Forelimb muscle (tissue), 1 donor: Measurements from ENCODE around the gene PSPN. TPM values are rescaled to one million over a fixed set of nuclear protein-coding genes. Genes with fewer than 3 reads are reported as not detected.

Source experiments
- DNase-seq: peaks from one replicate; pipeline ENCODE4 v3.0.0-alpha.2; 2013; ENCODE audit warnings: low read depth
- polyA plus RNA-seq: library from polyadenylated mRNA; unstranded; fragments of 120-200 nt; gene quantifications from one replicate; pipeline ENCODE4 v1.2.1, GENCODE V29; 2013; ENCODE audit not compliant: insufficient read length

Gene PSPN, protein sequence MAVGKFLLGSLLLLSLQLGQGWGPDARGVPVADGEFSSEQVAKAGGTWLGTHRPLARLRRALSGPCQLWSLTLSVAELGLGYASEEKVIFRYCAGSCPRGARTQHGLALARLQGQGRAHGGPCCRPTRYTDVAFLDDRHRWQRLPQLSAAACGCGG
- 1.1 TPM for polyA plus RNA-seq

DNA sequence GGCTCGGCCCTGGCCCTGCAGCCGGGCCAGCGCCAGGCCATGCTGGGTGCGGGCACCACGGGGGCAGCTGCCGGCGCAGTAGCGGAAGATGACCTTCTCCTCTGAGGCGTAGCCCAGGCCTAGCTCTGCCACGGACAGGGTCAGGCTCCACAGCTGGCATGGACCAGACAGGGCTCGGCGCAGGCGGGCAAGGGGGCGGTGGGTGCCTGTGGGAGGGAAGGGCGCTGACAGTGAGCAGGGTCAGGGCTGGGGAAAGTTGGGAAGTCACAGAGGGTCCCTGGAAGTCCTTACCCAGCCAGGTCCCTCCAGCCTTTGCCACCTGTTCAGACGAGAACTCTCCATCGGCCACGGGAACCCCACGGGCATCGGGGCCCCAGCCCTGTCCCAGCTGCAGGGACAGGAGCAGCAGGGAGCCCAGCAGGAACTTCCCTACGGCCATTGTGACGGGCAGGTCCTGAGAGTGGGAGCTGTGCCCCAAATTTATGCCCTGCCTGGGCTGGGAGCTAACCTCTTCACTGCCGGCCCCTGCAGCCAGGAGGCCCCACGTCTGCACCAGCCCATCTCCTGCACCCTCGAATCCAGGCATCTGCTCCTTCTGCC is at the start of gene PSPN:
TSS of gene PSPN (minus strand) at position 523 of the 600 bp plus-strand sequence. CDS start at position 439, 84 bp downstream.
- DNase-seq, result no peak

DNA sequence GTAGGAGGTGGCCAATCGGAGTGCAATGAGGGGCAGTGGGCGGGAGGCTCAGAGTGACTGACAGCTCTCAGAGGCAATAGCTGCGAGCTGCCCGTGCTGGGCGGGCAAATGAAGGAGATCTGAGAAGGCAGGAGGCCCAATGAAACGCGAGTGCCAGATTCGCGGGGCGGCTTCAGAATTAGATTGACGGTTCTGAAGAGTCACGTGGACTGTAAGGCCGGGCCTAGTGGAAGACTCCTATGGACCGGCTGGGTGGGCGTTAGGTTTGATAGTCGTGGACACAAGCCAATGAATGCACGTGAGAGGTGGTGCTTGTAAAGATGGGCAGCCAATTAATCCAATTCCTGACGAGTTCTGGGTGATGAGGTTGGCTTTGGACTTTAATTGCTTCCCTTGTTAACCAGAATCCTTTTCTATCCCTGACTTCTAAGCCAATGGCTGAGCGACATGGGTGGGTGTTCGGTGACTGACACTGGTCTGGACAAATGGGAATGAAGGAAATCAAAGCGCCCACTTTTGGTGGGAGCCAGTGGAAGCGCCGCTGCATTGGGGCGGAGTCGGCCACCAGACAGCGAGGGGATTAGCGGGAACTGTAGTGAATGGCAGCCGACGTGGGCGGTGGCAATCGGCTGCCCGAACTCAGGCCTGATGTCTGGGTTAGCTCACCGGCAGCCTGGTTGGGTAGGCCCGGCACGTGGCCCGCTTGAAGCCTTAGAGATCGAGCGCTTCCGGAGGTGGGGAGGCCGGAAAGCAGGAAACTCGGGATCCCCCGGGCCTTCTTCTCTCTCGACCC is 49.4 kb upstream of the PSPN start:
- peak; percentile 100 for DNase-seq

DNA sequence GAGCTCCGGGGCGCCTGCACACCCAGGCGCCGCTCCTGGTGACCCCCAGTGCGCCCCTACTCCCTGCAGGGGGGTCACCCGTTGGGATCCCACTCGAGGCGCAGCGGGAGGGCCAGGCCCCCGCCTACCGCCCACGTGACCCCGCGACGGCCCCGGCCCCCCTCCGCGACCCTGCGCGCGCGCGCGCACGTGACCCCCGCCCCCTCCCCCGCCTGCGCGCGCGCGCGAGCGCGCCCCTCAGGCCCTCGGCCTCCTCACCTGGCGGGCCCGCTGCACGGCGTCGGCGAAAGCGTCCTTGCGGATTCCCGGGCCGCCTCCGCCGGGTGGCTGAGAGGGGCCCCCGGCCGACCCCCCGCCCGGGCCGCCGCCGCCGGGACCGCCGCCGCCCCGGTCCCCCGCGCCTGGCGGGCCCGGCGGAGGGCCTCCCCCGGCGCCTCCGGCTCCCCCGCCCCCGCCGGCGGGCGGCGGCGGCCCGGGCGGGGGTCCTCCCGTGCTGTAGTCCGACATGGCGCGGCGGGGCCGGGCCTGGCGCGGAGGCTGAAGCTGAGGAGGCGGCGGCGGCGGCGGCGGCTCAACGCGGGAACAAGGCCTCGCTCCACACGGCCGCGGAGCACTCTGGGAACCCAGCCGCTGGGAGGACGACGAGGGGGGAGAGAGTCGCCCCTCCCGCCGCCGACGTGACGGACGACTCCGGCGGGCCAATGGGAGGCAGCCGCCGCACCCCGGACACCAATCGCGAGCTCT is 48.6 kb upstream of the PSPN start, which contains the start of gene KHSRP:
TSS of gene KHSRP (minus strand) at position 617 of the 744 bp plus-strand sequence. CDS start at position 507, 110 bp downstream.
- no peak for DNase-seq

DNA sequence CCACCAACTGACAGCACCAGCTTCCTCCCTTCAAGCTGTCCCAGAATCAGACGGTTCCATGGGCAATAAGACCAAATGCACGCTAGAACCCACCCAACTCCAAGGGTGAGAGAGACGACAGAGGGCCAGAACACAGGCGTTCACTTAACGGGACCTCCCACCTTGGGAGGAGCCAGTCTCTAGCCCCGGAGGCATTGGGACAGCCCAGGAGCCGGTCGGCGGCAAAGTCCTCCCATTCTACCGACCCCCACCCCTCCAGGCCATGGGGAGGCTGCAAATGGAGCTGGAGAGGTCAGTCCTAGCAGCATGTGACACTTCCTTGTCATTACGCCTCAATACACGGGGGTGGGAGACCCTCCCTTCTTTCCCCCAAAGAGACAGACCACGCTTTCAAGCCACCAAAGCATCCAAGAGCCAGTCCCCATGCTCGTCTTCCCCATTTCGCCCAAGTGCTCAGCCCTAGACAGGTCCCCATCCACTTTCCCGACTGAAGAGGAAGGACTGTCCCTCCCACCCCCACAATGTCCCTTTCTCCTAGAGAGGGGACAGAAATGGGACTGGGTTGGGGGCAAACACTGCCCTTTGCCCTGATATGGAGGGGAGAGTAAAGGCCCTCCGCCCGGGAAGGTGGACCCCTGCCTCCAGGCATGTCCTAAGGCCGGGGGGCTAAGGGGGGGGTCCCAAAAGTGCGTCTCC is 47.9 kb upstream of the PSPN start:
- DNase-seq, result no peak

DNA sequence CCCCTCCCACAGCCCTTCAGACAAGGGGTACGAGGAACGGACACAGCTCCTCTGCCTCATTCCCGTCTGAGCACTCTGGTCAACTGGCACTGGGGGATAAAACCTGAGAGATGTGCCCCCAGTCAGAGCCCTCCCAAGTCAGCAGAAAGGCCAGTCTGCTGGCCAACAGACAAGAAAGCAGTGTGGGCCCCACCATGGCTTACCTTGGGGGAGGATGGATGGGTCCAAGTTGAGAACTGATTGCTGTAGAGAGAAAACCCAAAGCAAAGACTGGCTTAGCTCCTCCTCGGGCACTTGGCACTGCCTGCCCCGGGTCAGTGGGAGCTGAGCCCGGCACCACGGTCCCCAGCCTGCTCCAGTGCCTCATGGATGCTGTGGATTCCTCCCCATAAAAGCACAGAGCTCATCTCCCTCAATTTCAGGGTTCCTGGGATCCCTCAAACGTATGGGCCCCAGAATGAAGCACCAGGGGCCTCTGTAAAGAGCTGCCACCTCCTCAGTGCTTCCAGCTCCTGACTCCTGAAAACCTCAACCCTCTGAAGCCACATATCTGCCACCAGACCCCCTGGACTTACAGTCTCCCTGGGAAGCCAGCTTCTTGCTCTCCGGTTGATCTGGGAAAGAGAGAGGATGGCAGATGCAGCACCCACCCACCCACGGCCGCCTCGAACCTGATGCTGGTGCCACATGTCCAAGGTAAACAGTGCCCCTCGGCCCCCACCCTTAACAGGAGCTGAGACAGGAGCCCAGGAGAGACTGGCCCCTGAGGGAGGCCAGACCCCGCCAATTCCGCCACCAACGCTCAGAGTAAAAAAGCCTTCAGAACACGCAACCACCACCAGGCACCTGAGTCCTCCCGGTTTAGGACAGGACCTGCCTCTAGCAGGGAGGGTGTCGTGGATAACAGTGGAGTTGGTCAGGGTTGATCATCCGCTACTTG is 45.6 kb upstream of the PSPN start:
- DNase-seq, result no peak

DNA sequence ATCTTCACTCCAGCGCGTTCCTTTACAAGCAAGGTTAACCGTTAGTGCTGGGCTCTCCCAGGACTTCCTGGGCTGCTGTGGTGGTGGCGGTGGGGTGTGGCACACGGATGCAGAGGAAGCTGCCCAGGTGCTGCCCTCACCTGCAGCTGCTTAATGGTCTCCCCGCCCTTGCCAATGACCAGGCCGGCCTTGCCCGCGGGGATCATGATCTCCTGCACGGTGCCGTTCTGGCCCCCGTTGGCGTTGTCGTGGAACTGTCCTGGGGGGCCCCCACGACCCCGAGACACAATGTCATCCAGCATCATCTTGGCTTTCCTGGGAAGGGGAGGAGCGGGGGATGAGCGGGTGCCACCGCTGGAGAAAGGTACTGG is 42.8 kb upstream of the PSPN start:
- DNase-seq, result no peak

DNA sequence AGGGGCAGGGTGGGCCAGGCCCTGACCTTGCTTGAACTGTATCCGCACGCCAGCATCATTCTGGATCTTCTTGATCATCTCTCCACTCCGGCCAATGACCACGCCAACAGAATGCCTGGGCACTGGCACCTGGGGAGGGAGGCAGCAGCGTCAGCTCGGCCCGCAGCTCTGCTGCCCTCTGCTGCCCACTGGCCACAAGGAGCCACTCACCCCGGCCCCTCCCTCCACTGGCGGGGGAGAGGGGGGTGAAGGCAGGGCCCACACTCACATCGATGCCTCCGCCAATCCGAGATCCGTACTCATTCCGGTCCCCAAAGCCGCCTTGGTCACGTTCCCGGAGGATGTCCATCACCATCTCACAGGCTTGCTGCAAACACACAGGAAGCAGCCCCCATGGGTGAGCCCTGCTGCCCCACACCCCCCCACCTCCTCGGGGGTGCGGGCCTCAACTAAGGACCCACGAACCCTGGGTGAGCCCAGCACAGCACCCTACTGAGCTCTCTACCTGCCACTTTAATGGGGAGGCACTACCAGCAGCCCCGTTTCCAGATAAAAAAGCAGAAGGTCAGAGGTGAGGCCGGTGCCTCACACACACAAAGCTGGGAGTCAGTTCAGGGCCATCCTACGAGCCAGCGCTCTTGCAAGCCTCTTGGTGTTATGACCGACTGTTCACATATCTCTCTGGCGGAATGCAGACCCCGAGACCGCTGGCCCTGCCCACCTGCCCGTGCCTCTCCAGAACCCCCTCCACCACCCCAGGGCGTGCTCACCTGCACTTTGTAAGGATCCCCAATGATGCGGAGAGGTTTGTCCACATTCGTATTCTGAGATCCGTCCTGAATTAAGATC is 42.2 kb upstream of the PSPN start:
- DNase-seq, result no peak

DNA sequence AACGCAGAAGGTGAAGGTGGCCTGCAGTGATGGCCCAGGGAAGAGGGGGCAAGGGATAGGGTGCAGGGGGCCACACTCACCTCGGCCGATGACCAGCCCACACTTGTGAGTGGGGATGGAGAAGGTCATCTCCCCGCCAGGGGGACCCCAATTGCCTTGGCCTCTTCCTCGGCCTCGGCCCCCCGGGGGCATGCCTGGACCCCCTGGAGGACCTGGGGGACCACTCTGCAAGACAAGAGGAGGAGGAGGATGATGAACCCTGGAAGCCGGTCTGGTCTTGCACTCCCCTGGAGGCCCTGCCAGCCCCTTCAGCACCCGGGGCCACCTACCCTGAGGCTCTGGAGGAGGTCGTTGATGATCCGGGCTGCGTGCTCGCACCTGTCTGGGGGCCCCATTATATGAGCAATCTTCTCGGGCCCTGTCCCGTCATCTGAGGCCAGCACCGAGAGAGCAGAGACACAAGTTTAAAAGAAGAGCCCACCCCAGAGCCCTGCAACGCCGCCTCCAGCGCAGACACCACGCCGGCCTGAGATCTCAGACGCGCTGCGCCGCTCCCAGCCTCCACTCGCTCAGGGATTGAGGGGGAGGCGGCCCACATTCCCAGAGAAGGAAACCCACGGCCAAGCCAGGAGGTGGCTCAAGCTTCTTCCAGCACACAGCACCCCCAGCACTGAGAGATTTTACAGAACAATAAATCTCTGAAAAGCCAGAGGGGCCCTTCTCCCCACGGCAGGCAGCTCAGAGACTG is 41.1 kb upstream of the PSPN start:
- no peak for DNase-seq

DNA sequence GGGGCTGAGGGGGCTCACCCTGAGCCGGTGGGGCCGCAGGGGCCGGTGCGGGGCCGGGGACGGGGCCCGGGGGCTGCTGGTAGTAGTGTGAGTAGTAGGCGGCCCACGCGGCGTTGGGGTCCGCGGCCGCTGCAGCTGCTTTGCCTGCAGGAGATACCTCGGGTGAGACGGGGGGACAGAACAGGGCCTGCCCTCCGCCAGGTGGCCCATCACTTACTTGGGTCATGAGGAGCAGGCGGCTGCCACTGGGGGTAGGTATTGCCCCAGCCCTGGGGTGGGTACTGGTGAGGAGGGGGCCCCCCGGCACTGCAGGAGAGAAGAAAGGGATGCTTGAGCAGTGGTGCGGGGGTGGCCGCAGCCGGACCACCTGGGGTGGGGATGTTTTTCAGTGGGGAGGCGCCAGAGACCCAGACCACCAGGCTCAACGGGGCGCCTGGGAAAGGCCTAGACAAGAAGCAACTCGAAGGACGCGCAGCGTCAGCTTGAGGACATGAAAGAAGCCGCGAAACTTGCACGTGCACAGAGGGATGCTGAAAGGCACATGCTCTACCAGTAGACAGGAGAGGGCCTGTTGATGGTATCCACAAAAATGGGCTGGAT is 40.0 kb upstream of the PSPN start:
- DNase-seq, result no peak

DNA sequence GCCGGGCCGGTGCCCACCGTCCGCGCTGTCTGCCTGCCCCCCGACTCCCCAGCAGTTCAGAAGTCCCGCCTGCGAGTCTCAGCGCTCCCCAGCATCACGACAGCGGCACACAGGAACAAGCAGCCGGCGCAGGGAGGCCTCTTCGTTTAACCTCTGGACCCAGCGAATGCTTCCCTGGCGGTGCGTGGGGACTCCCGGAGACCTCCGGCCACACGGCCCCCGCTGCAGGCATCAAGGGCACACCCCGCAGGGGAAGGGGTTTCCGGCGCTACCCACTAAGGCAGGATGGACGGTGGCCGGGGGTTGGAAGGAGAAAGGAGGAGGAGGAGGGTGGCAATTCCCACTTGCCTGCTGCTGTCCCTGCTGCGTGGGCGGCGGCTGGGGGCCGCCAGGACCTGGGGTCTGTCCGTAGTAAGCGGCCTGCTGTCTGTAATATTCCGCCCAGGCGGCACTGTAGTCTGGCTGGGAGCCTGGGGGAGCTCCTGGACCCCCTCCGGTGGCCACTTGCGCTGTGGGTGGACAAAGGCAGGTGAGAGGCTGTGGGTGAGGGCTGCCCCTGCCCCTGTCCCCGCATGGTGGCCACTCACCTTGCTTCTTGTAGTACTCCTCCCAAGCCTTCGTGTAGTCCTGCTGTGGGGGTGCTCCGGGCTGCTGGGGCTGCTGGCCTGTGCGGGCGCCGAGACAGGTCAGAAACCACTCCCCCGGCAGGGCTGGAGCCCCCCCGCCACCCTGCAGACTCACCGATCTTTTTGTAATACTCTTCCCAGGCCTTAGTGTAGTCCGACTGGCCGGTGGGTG is 39.3 kb upstream of the PSPN start:
- no peak for DNase-seq

DNA sequence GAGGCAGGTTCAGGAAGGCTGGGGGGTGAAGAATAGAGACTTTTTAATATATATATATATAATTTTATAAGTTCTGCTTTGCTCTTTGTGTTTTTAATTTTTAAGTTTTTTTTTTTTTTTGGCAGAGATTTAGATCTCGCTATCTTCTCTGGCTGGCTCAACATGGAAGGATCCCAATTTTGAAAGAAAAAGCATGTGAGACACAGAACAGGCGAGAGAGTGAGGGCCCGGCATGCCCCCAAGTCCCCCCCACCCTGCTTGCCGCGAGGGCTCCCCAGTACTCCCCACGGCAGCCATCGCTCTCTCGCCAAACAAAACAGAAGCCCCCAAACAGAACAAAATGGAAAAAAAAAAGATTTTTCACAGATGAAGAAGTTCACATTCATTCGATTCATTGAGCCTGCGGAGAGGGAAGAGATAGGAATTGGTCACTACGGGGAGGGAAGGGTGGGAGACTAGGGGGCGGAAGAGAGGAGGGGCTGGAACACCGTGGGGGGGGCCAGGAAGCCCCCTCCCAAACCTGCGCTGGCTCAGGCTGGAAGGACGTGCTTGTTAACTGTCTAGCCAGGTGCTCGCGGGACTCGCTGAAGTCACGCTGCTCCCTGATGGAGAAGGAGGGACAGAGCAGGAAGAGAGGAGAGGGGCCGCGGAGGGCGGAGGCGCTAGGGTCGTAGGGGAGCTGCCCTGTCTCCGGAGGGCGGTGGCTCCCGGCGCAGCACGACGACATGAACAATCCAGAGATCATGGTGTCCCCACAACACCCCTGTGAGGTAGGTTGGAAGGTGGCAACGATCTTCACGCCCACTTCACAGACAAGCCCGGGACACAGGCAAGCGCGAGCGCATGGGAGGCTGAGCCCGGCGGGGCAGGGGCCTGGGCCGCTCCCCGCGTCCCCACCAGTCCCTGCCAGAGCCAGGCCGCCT is 38.2 kb upstream of the PSPN start:
- no peak for DNase-seq

DNA sequence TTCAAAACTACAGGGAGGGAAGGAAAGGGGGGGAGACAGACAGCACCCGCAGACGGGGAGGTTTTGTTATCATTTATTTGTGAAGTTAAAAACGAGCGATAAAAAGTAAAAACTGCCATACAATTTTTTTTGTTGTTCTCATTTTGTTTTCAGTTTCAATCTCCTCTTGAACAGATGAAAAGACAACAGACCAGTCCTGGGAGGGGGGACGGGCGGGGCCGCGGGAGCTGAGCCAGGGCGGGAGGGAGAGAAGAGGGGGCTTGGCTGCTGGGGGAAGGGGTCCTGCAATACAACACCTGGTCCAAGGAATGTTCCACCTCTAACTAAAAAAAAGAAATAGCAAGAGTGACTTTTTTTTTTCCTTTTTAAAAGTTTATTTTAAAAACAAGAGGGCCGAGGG is 37.6 kb upstream of the PSPN start:
- DNase-seq, result no peak

DNA sequence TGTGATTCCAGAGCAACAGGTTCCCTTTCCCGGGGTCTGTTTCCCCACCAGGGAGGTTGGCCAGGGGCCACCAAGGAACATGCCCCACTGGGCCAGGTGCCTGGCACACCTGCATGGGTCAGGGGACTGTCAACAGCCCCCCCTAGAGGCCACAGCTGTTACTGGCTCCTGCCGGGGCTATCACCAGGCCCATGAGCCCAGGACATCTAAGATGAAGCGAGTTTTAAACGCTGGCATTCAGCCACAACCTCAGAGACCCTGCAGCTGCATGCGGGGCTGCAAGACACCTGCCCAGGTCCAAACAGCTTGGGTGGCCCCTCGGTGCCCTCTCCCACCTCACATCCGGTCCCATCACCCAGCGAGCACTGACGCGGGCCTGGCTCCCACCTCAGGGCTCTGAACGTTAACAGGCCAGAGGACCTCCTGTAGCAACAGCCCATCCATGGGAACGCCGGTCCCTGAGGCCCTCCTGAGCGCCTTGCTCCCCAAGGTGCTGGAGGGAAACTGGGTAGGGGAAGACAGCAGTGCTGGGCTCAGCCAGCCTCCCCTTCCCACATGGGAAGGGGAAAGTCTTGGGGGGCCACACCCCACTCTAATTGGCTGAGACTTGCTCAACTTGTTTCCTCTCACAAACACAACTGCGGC is 36.8 kb upstream of the PSPN start:
- no peak for DNase-seq

DNA sequence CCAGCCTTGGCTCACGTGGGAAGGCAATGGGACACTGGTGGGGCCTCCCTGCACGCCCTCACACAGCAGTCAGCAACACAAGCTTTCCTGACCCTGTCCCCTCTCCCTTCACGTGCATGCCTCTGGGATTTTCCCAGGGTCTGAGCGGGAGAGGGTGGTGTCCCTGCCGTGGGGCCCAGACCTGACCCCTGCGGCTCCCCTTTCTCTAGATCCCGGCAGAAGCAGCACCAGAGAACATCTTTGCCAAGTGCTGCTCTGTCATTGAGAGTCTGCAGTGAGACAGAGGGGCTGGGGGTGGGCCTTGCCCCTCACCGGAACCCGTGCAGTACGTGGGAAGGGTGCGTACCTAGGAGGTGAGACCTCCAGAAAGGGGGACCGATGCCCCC is 36.3 kb upstream of the PSPN start:
- DNase-seq, result no peak

DNA sequence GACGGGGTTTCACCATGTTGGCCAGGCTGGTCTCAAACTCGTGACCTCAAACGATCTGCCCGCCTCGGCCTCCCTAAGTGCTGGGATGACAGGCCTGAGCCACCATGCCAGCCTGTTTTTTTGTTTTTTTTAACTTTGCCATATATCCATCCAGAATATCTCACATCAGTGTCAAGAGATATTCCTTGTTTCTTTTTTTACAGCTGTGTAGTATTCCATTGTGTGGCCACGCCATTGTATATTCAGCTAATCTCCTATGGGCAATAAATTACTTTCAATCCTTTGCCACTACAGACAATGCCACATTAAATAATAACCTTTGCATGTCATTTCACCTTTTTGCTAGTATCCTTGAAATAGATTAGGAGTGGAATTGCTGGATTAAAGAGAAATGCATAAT is 33.6 kb upstream of the PSPN start:
- no peak for DNase-seq

DNA sequence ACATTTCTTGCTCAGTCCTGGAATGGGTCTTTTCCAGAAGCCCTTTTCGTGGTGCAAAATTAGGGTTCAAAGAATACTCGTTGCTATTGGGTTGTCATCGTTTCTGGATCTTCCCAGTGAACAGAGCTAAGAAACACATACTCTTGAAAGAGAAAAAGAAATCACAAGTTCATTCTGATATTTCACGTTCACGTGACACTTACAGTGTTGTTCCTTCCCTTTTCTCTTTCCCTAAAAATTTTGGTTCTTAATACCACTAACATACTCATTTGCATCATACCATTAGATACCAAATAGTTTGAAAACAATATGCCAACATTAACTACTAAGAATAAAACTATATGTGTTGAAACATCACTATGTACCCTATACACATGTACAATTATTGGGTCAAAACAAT is 30.7 kb upstream of the PSPN start:
- DNase-seq, result no peak
